Breast epithelium (tissue), 3 donors: ENCODE data around the gene TIMM29.

Experiments used
- CTCF ChIP-seq, 3 donors: fragments of 450-650 bp; IDR thresholded peaks; one replicate each; pipeline ENCODE4 v1.5.1; 2016 to 2017; ENCODE audit warnings: antibody characterized with exemption in 3 of 3, mild to moderate bottlenecking in 3 of 3, moderate library complexity in 3 of 3
- POLR2A ChIP-seq: fragments of 450-650 bp; IDR thresholded peaks from one replicate; pipeline ENCODE4 v1.6.1; 2016; ENCODE audit warnings: antibody characterized with exemption, mild to moderate bottlenecking, moderate library complexity
- POLR2AphosphoS5 ChIP-seq, 3 donors: sonication (generic); formaldehyde crosslinking; IDR thresholded peaks; one replicate each; pipeline ENCODE4 v1.6.1; 2017; ENCODE audit warnings: antibody characterized with exemption in 3 of 3

- no peak for TF ChIP-seq POLR2A
- no peak for TF ChIP-seq CTCF (IDR thresholded peaks at IDR 0.05)
- no peak for TF ChIP-seq POLR2AphosphoS5 (IDR thresholded peaks at IDR 0.05)
Observed at GRCh38 chr19:10927730-10928562, 665 bp upstream of the TIMM29 start.
